IMR-90 (cell line): ENCODE measurements around the gene NIPBL. TPM values are rescaled to one million over a fixed set of nuclear protein-coding genes. Genes with fewer than 3 reads are reported as not detected.

Experiments used
- ATAC-seq: fragments of 200-7000 bp; cut with Tn5 transposase; 2 replicates; pipeline ENCODE4 v1.9.1; 2020; ENCODE audit warnings: low read depth, mild to moderate bottlenecking, moderate library complexity
- BruUV-seq: library from RNA; stranded (reverse); fragments of 400-500 nt; replicated peaks from 2 replicates; lab custom pipeline; 2021; lab: Mats Ljungman, UMichigan
- CTCF ChIA-PET: fragments of 300-600 bp; formaldehyde crosslinking; extraction: SDS; loops from one replicate; lab custom pipeline; 2021; ENCODE audit warnings: antibody characterized with exemption; lab: Yijun Ruan, JAX
- POLR2A ChIA-PET: fragments of 300-600 bp; sonication (Branson Sonifier 250); formaldehyde crosslinking; loops from one replicate; lab custom pipeline; 2022; ENCODE audit warnings: antibody characterized with exemption; ENCODE audit not compliant: unreplicated experiment; lab: Charles Lee
- DNase-seq: peaks from one replicate; pipeline ENCODE4 v3.0.0; 2013
- H2AFZ ChIP-seq: replicated peaks from 2 replicates; pipeline ENCODE3; 2013; ENCODE audit warnings: low read length, mild to moderate bottlenecking; ENCODE audit not compliant: poor library complexity
- H2AK5ac ChIP-seq: 2 replicates; pipeline ENCODE4 v1.6.1; 2013; ENCODE audit warnings: low read depth, low read length, inconsistent platforms
- H2AK9ac ChIP-seq: replicated peaks from 2 replicates; pipeline ENCODE3; 2013; ENCODE audit warnings: mild to moderate bottlenecking, low read depth, low read length, moderate library complexity; ENCODE audit not compliant: poor library complexity
- H2BK120ac ChIP-seq: 2 replicates; pipeline ENCODE4 v1.6.1; 2013; ENCODE audit warnings: low read depth, low read length, inconsistent platforms
- H2BK15ac ChIP-seq: 3 replicates; pipeline ENCODE4 v1.6.1; 2013; ENCODE audit warnings: low read depth, low read length, inconsistent platforms
- H2BK20ac ChIP-seq: 2 replicates; pipeline ENCODE4 v1.6.1; 2013; ENCODE audit warnings: low read depth, mild to moderate bottlenecking, inconsistent platforms, low read length, moderate library complexity
- H2BK5ac ChIP-seq: 2 replicates; pipeline ENCODE4 v1.6.1; 2013; ENCODE audit warnings: mild to moderate bottlenecking, low read depth, low read length, inconsistent platforms; ENCODE audit not compliant: poor library complexity, severe bottlenecking
- H3K14ac ChIP-seq: replicated peaks from 2 replicates; pipeline ENCODE4 v1.6.1; 2013; ENCODE audit warnings: low read depth, low read length, inconsistent platforms
- H3K18ac ChIP-seq: 2 replicates; pipeline ENCODE4 v1.6.1; 2013; ENCODE audit warnings: low read depth, low read length, control low read depth
- H3K23ac ChIP-seq: 2 replicates; pipeline ENCODE4 v1.6.1; 2013; ENCODE audit warnings: low read depth, low read length, inconsistent platforms
- H3K27ac ChIP-seq: 2 replicates; pipeline ENCODE4 v1.5.1; 2013; ENCODE audit warnings: mild to moderate bottlenecking, control low read depth, low read length; ENCODE audit not compliant: insufficient read depth
- H3K27me3 ChIP-seq: 2 replicates; pipeline ENCODE4 v1.6.1; 2013; ENCODE audit warnings: low read length; ENCODE audit not compliant: control insufficient read depth, insufficient read depth
- H3K36me3 ChIP-seq: 2 replicates; pipeline ENCODE4 v1.6.1; 2013; ENCODE audit warnings: low read length, mixed read lengths; ENCODE audit not compliant: control insufficient read depth, insufficient read depth
- H3K4ac ChIP-seq: 2 replicates; pipeline ENCODE4 v1.6.1; 2013; ENCODE audit warnings: low read depth, low read length, inconsistent platforms
- H3K4me1 ChIP-seq: 2 replicates; pipeline ENCODE4 v1.6.1; 2013; ENCODE audit warnings: low read length, mixed read lengths; ENCODE audit not compliant: control insufficient read depth, insufficient read depth
- H3K4me2 ChIP-seq: 2 replicates; pipeline ENCODE4 v1.6.1; 2013; ENCODE audit warnings: low read depth, mild to moderate bottlenecking, control low read depth, low read length, moderate library complexity
- H3K4me3 ChIP-seq: 2 replicates; pipeline ENCODE4 v1.5.1; 2013; ENCODE audit warnings: low read depth, mild to moderate bottlenecking, control low read depth, low read length, moderate library complexity; ENCODE audit not compliant: insufficient read depth
- H3K56ac ChIP-seq: 2 replicates; pipeline ENCODE4 v1.6.1; 2013; ENCODE audit warnings: low read length, inconsistent platforms; ENCODE audit not compliant: insufficient read depth; ENCODE audit errors: extremely low read depth
- H3K79me1 ChIP-seq, 2 experiments: 2 replicates each; pipeline ENCODE4 v1.6.1; 2013; ENCODE audit warnings: low read length in 2 of 2, inconsistent platforms in 1 of 2, low read depth in 1 of 2
- H3K9ac ChIP-seq: 2 replicates; pipeline ENCODE4 v1.6.1; 2013; ENCODE audit warnings: low read depth, low read length, control low read depth
- H3K9me1 ChIP-seq: 2 replicates; pipeline ENCODE4 v1.6.1; 2013; ENCODE audit warnings: low read length, inconsistent platforms; ENCODE audit not compliant: insufficient read depth
- H3K9me3 ChIP-seq: 2 replicates; pipeline ENCODE4 v1.6.1; 2013; ENCODE audit warnings: low read length; ENCODE audit not compliant: control insufficient read depth, insufficient read depth
- H4K20me1 ChIP-seq: 2 replicates; pipeline ENCODE4 v1.6.1; 2013; ENCODE audit warnings: low read length, inconsistent platforms; ENCODE audit not compliant: insufficient read depth
- H4K5ac ChIP-seq: 2 replicates; pipeline ENCODE4 v1.6.1; 2013; ENCODE audit warnings: mild to moderate bottlenecking, low read depth, low read length, control low read depth
- H4K8ac ChIP-seq, 2 experiments: 2 replicates each; pipeline ENCODE4 v1.6.1; 2013; ENCODE audit warnings: low read depth in 2 of 2, low read length in 2 of 2, control low read depth in 1 of 2, inconsistent platforms in 1 of 2
- H4K91ac ChIP-seq: 2 replicates; pipeline ENCODE4 v1.6.1; 2013; ENCODE audit warnings: low read depth, low read length, inconsistent platforms; ENCODE audit not compliant: insufficient read depth
- BHLHE40 ChIP-seq: fragments of 150-350 bp; IDR thresholded peaks from 2 replicates; pipeline ENCODE4 v1.6.1; 2016; ENCODE audit warnings: mild to moderate bottlenecking, low read depth, low read length
- CHD1 ChIP-seq: IDR thresholded peaks from 2 replicates; pipeline ENCODE4 v1.6.1; 2012; ENCODE audit warnings: low read depth, low read length, improper control_type of control experiment
- CTCF ChIP-seq: conservative IDR thresholded peaks from 2 replicates; pipeline ENCODE4 v1.5.1; 2012; ENCODE audit warnings: mild to moderate bottlenecking, low read depth, low read length, improper control_type of control experiment
- FOS ChIP-seq: fragments of 150-350 bp; IDR thresholded peaks from 2 replicates; pipeline ENCODE4 v1.6.1; 2016; ENCODE audit warnings: low read depth, low read length
- POLR2A ChIP-seq: IDR thresholded peaks from 2 replicates; pipeline ENCODE4 v1.6.1; 2012; ENCODE audit warnings: mild to moderate bottlenecking, low read depth, low read length
- RAD21 ChIP-seq: IDR thresholded peaks from 2 replicates; pipeline ENCODE4 v1.6.1; 2012; ENCODE audit warnings: low read length, improper control_type of control experiment
- RFX5 ChIP-seq: IDR thresholded peaks from 2 replicates; pipeline ENCODE4 v1.8.0; 2012; ENCODE audit warnings: low read depth, mild to moderate bottlenecking, low read length, moderate library complexity
- SMC3 ChIP-seq: fragments of 150-350 bp; IDR thresholded peaks from 2 replicates; pipeline ENCODE4 v1.6.1; 2016; ENCODE audit warnings: low read depth, mild to moderate bottlenecking, antibody characterized with exemption, low read length, moderate library complexity
- WGBS, 2 experiments: methylation state at CpG; one replicate each; pipeline versions ENCODE4 v1.1.5 to v1.1.7; 2013; ENCODE audit warnings: missing lambda C conversion rate in 2 of 2; ENCODE audit not compliant: insufficient read length in 1 of 2; ENCODE audit errors: extremely low coverage in 2 of 2; 5-methylcytosine and 5-hydroxymethylcytosine counted together
- dilution Hi-C: fragments of 300-500 bp; cut with HindIII; formaldehyde crosslinking; loops from one replicate; pipeline ENCODE4 v1.14.3; 2018; ENCODE audit warnings: low sequenced_read_pairs; ENCODE audit not compliant: unreplicated experiment
- in situ Hi-C: fragments of 300-500 bp; cut with MboI; formaldehyde crosslinking; loops from 3 replicates; pipeline ENCODE4 v1.14.3; 2019; ENCODE audit warnings: low sequenced_read_pairs, inconsistent platforms, mixed read lengths
- intact Hi-C: fragments of 100-400 bp; cut with micrococcal nuclease; formaldehyde crosslinking; loops from 2 replicates; pipeline ENCODE4 v1.10.0; 2022
- polyA plus RNA-seq, 3 experiments: library from polyadenylated mRNA; depleted of rRNA; stranded (reverse); fragments of >200 nt; gene quantifications; 2 replicates each; pipeline ENCODE4 v1.2.3, GENCODE V29; 2012; ENCODE audit warnings: low replicate concordance in 1 of 3
- total RNA-seq: library from RNA; depleted of rRNA; stranded (reverse); fragments of >200 nt; gene quantifications from 2 replicates; pipeline ENCODE4 v1.2.3, GENCODE V29; 2012
- TF ChIP-seq, protein P1 (sequence below): fragments of 150-350 bp; IDR thresholded peaks from 2 replicates; pipeline ENCODE4 v1.6.1; 2017; ENCODE audit warnings: mild to moderate bottlenecking, antibody characterized with exemption, low read length, low read depth

The NIPBL gene
- total and polyA plus RNA-seq, 2 of the 4 experiments (the other 2 are of a cell fraction) = 8.4 to 46.4 TPM

- Histone ChIP-seq H3K14ac (no peak overlapping the region), H4K91ac (no peak overlapping the region), H3K27ac (no peak overlapping the region), H3K23ac (no peak overlapping the region), H4K5ac (no peak overlapping the region), H3K36me3 (peaks cover 22% of the 10 kb centered on the region), H2BK20ac (no peak overlapping the region), H3K79me1 (no peaks in the 10 kb centered on the region; a peak in 1 of 4 replicates), H3K9ac (no peak overlapping the region), H4K20me1 (no peaks in the 10 kb centered on the region), H3K9me3 (no peaks in the 10 kb centered on the region), H2BK5ac (no peak overlapping the region), H3K4ac (no peak overlapping the region), H3K4me3 (no peak overlapping the region), H2BK15ac (no peak overlapping the region), H2AK5ac (no peak overlapping the region), H3K27me3 (no peaks in the 10 kb centered on the region), H3K4me2 (no peak overlapping the region), H3K18ac (no peak overlapping the region), H3K56ac (no peak overlapping the region), H2AK9ac (no peak overlapping the region), H4K8ac (no peak overlapping the region), H2AFZ (no peak overlapping the region), H3K9me1 (no peaks in the 10 kb centered on the region), H3K4me1 (no peaks in the 10 kb centered on the region), H2BK120ac (no peak overlapping the region)
- no TSS peak for BruUV-seq
- ChIA-PET POLR2A (no interaction called here), CTCF (no interaction called here)
- DNase-seq (no peak), ATAC-seq (no peak)
- TF ChIP-seq SMC3 = no peak
- TF ChIP-seq CHD1 = no peak
- no peak for TF ChIP-seq RFX5
- TF ChIP-seq, protein P1, sequence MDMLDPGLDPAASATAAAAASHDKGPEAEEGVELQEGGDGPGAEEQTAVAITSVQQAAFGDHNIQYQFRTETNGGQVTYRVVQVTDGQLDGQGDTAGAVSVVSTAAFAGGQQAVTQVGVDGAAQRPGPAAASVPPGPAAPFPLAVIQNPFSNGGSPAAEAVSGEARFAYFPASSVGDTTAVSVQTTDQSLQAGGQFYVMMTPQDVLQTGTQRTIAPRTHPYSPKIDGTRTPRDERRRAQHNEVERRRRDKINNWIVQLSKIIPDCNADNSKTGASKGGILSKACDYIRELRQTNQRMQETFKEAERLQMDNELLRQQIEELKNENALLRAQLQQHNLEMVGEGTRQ = no peak
- no peak for TF ChIP-seq BHLHE40
- TF ChIP-seq FOS = no peak
- TF ChIP-seq RAD21 = no peak
- no peak for TF ChIP-seq CTCF
- no peak for TF ChIP-seq POLR2A
- in situ Hi-C loops (no loop called here), dilution Hi-C loops (no loop called here), intact Hi-C loops (loop anchor here (10.0 kb wide), 1 partner anchor 259 kb away; no protein-coding TSS in a partner anchor)
- no CpG with 5 or more reads among the region's 2 CpGs for WGBS, 2 experiments
Observed at GRCh38 chr5:37045703-37046102, 169.1 kb downstream of the NIPBL start.
